Heart left ventricle (tissue), 16 donors: ENCODE measurements around the gene ISCU. TPM values are rescaled to one million over a fixed set of nuclear protein-coding genes. Genes with fewer than 3 reads are reported as not detected.
A peak's percentile ranks its signal among the peaks of the same experiment; 100 is the strongest.

Source experiments
- ATAC-seq, 4 donors: fragments of 200-7000 bp; cut with Tn5 transposase; one replicate each; pipeline ENCODE4 v1.9.1; 2020 to 2022; ENCODE audit warnings: moderate library complexity in 4 of 4, mild to moderate bottlenecking in 3 of 4, moderate number of reproducible peaks in 1 of 4
- DNase-seq, 5 donors: peaks; one replicate each; pipeline ENCODE4 v3.0.0-alpha.2; 2020
- H3K27ac ChIP-seq, 12 donors: fragments of 200-600 bp; sonication (generic) in 4 of 12; one replicate each; pipeline versions ENCODE4 v1.5.0 to v1.8.0; 2016 to 2022; ENCODE audit warnings: mild to moderate bottlenecking in 2 of 12
- H3K27me3 ChIP-seq, 9 donors: fragments of 200-600 bp; sonication (generic) in 2 of 9; one replicate each; pipeline versions ENCODE4 v1.5.1 to v1.8.0; 2016 to 2022; ENCODE audit warnings: mild to moderate bottlenecking in 3 of 9
- H3K36me3 ChIP-seq, 9 donors: fragments of 200-600 bp; sonication (generic) in 2 of 9; one replicate each; pipeline versions ENCODE4 v1.5.0 to v1.8.0; 2018 to 2022; ENCODE audit warnings: mild to moderate bottlenecking in 2 of 9
- H3K4me1 ChIP-seq, 12 donors: fragments of 200-600 bp; sonication (generic) in 4 of 12; one replicate each; pipeline versions ENCODE4 v1.5.0 to v1.8.0; 2016 to 2022; ENCODE audit warnings: mild to moderate bottlenecking in 3 of 12
- H3K4me3 ChIP-seq, 12 donors: fragments of 200-600 bp; sonication (generic) in 4 of 12; one replicate each; pipeline versions ENCODE4 v1.5.0 to v1.8.0; 2017 to 2022; ENCODE audit warnings: mild to moderate bottlenecking in 9 of 12, moderate library complexity in 4 of 12
- H3K9me3 ChIP-seq, 12 donors: fragments of 200-600 bp; sonication (generic) in 4 of 12; one replicate each; pipeline versions ENCODE4 v1.5.0 to v1.8.0; 2016 to 2022; ENCODE audit warnings: mild to moderate bottlenecking in 1 of 12
- CTCF ChIP-seq, 12 donors: fragments of 200-600 bp; sonication (generic) in 4 of 12; IDR thresholded peaks; one replicate each; pipeline versions ENCODE4 v1.5.0 to v1.8.0; 2018 to 2022; ENCODE audit warnings: antibody characterized with exemption in 12 of 12, mild to moderate bottlenecking in 5 of 12
- POLR2A ChIP-seq, 2 donors: fragments of 450-650 bp; IDR thresholded peaks; one replicate each; pipeline ENCODE4 v1.6.1; 2017; ENCODE audit warnings: antibody characterized with exemption in 2 of 2, mild to moderate bottlenecking in 2 of 2, moderate library complexity in 2 of 2
- WGBS, 4 donors: extraction: QIAGEN DNeasy Blood & Tissue Kit in 2 of 4; methylation state at CpG; one replicate each; pipeline versions ENCODE4 v1.1.5 to v1.1.7; 2013 to 2018; 5-methylcytosine and 5-hydroxymethylcytosine counted together
- intact Hi-C, 10 donors: fragments of 100-400 bp; cut with DNase I; formaldehyde crosslinking; loops; one replicate each; pipeline versions ENCODE4 v1.11.1 to v1.14.2; 2022
- polyA plus RNA-seq, 2 donors: library from polyadenylated mRNA; stranded (reverse); fragments of 200-250 nt; gene quantifications; one replicate each; pipeline ENCODE4 v1.2.3, GENCODE V29; 2013
- total RNA-seq, 9 donors: library from RNA; depleted of rRNA in 2 of 9; stranded (reverse); fragments of >200 nt in 2 of 9; fragmentation: NEBNext Ultra II Directional in 3 of 9; extraction: Animal tissue kit (Norgen Biotek cat#: 25700) in 3 of 9; gene quantifications; one replicate each; pipeline versions ENCODE4 v1.1.0 to v1.2.4, GENCODE V29; 2016 to 2023
- donor health status: ischemic (EF 13 %, LVEDD 7.1; RV severe dilation, severe dysfunction).
- donor health status: healthy with polysubstance abuse.
- donor health status: DM: no; HTN: yes; CAD: no.
- donor health status: DM: no; HTN: no; CAD: no.
- donor health status: ischemic (EF 25% LVEDD 6.9; RV normal size, moderate dysfunction).
- donor health status: ischemic (EF 25% LVEDD 5.7; RV mildly dilated, moderate dysfunction).
- donor health status: healthy.
- donor health status: DM: yes; HTN: yes; CAD: no.
- donor health status: ischemic (EF 35%, LVEDD 5.7; RV mildly dilated, moderate dysfunction).
- donor health status: nonischemic (EF 11% LVEDD 7.7; RV severe dilation, severe dysfunction).
- donor health status: DM: yes; HTN: yes; CAD: no.
- donor health status: PGD.
- donor health status: ischemic (EF 29% LVEDD 5.4; RV normal size, mild dysfunction).
- donor health status: nonischemic (EF 23%, LVEDD 6.1; RV moderate dilation, normal function).

The ISCU gene
- total and polyA plus RNA-seq, 11 donors, result 203 to 632 (median 462) TPM

- Histone ChIP-seq H3K9me3 (no peaks in the 10 kb centered on the region), H3K27ac (no peak overlapping the region), H3K4me1 (no peaks in the 10 kb centered on the region), H3K36me3 (no peaks in the 10 kb centered on the region), H3K4me3 (no peak overlapping the region), H3K27me3 (no peaks in the 10 kb centered on the region)
- no peak for DNase-seq
- TF ChIP-seq POLR2A (IDR thresholded peaks at IDR 0.05) (no peak), CTCF (IDR thresholded peaks at IDR 0.05) (no peak)
- WGBS, 4 donors, result 84 to 91% (median 88%) methylated on average over 10 of the region's 10 CpGs
- ATAC-seq, result no peak
- intact Hi-C loops, result loop anchor here in 1 of 10 donors (10.0 kb wide), 1 partner anchor 425 kb away; no protein-coding TSS in a partner anchor
Measured at GRCh38 chr12:108599948-108600701, 37.7 kb downstream of the ISCU start.

GRCh38 chr12:108600702-108601007 lies 38.3 kb downstream of the ISCU start:
- DNase-seq (peak in 1 of 5 donors; percentile 7), ATAC-seq (no peak)
- H3K27ac ChIP-seq, result no peak overlapping the region
- no peak for TF ChIP-seq CTCF (IDR thresholded peaks at IDR 0.05)
- no peak for TF ChIP-seq POLR2A (IDR thresholded peaks at IDR 0.05)
- no peaks in the 10 kb centered on the region for H3K9me3 ChIP-seq
- H3K4me3 ChIP-seq, result no peak overlapping the region
- WGBS, 4 donors, result 58 to 67% (median 64%) methylated on average over 4 of the region's 4 CpGs
- H3K4me1 ChIP-seq, result no peaks in the 10 kb centered on the region
- intact Hi-C loops, result loop anchor here in 1 of 10 donors (10.0 kb wide), 1 partner anchor 426 kb away; no protein-coding TSS in a partner anchor
- H3K27me3 ChIP-seq, result no peaks in the 10 kb centered on the region
- H3K36me3 ChIP-seq, result no peaks in the 10 kb centered on the region

GRCh38 chr12:108602209-108602705 lies 39.9 kb downstream of the ISCU start:
- H3K27me3 ChIP-seq, result no peaks in the 10 kb centered on the region
- TF ChIP-seq CTCF (IDR thresholded peaks at IDR 0.05), result no peak
- TF ChIP-seq POLR2A (IDR thresholded peaks at IDR 0.05), result no peak
- 95 to 98% (median 96%) methylated on average over 9 of the region's 9 CpGs for WGBS, 4 donors
- H3K9me3 ChIP-seq, result no peaks in the 10 kb centered on the region
- intact Hi-C loops, result loop anchor here in 1 of 10 donors (10.0 kb wide), 1 partner anchor 427 kb away; no protein-coding TSS in a partner anchor
- DNase-seq (peak in 1 of 5 donors; percentile 2), ATAC-seq (no peak)
- H3K4me1 ChIP-seq, result no peaks in the 10 kb centered on the region
- H3K27ac ChIP-seq, result no peak overlapping the region
- no peaks in the 10 kb centered on the region for H3K36me3 ChIP-seq
- H3K4me3 ChIP-seq, result no peak overlapping the region

GRCh38 chr12:108602976-108603704 lies 40.7 kb downstream of the ISCU start:
- Histone ChIP-seq H3K27me3 (no peaks in the 10 kb centered on the region), H3K36me3 (no peaks in the 10 kb centered on the region), H3K4me3 (no peak overlapping the region), H3K27ac (no peak overlapping the region), H3K9me3 (no peaks in the 10 kb centered on the region), H3K4me1 (no peaks in the 10 kb centered on the region)
- TF ChIP-seq CTCF (IDR thresholded peaks at IDR 0.05), result no peak
- no peak for TF ChIP-seq POLR2A (IDR thresholded peaks at IDR 0.05)
- intact Hi-C loops, result loop anchor here in 1 of 10 donors (10.0 kb wide), 1 partner anchor 428 kb away; no protein-coding TSS in a partner anchor
- DNase-seq (no peak), ATAC-seq (no peak)
- 87 to 93% (median 92%) methylated on average over 15 of the region's 15 CpGs for whole genome bisulfite sequencing, 4 donors
